SK-MEL-5 (cell line): ENCODE results near the gene ZNF311. TPM values are rescaled to one million over a fixed set of nuclear protein-coding genes. Genes with fewer than 3 reads are reported as not detected.

Experiments
- DNase-seq: peaks from one replicate; pipeline ENCODE4 v3.0.0-alpha.2; 2016; ENCODE audit warnings: low read depth, low spot score
- in situ Hi-C: cut with HindIII; loops from 2 replicates; pipeline ENCODE4 v1.10.0; 2016; ENCODE audit warnings: low sequenced_read_pairs, high pct_unique_total_duplicates, low pct_unique_long_range_greater_than_20kb
- polyA plus RNA-seq, 2 experiments: library from polyadenylated mRNA; depleted of rRNA; stranded (reverse); fragments of >200 nt; gene quantifications; 2 replicates each; pipeline ENCODE4 v1.2.3, GENCODE V29; 2015
- total RNA-seq: library from RNA; depleted of rRNA; stranded (reverse); fragments of >200 nt; shearing (Covaris generic); gene quantifications from 2 replicates; pipeline ENCODE4 v1.2.3, GENCODE V29; 2014; rRNA removed

ZNF311 gene
- not detected in 2 replicates for total RNA-seq
- not detected in 2 replicates for polyA plus RNA-seq (2015; cell fraction: cytosol; rRNA removed)
- not detected in 2 replicates for polyA plus RNA-seq (2015; cell fraction: nucleus; rRNA removed)

- no peak for DNase-seq
Observed at GRCh38 chr6:29005183-29005885, at the start of gene ZNF311. Gene ZNF311 (minus strand): TSS chr6:29005315. CDS start chr6:29003954, 1,361 bp downstream.

GRCh38 chr6:29051680-29052079 is 46.6 kb upstream of the ZNF311 start:
- no peak for DNase-seq
- in situ Hi-C loops, result no loop called here

More at GRCh38 chr6:29005183-29005885, at the start of gene ZNF311:
- in situ Hi-C loops, result no loop called here

- DNase-seq, result no peak
- in situ Hi-C loops, result no loop called here
Observed at GRCh38 chr6:29045075-29045474, 40.0 kb upstream of the ZNF311 start, which contains the start of gene OR2W1. Gene OR2W1 (minus strand): TSS chr6:29045175. CDS start chr6:29045175, 0 bp downstream.

DNA sequence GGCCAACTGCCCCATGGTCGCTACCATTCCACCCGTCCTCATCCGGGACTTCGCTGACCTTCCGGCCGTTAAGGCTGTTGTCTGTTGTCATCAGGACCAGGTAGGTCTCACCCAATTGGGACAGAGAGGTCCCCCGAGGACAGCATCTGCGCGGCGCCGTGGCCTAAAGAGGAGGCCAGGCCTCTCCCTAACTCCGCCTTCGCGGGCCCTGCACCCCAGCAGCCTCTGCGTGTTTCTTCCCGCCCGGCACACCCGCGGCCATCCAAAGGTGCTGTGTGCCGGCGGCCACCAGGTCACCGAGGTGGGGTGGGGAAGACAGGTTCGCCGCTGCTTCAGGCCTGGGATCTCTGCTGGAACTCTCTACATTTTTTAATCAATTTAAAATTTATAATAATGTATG is 30.8 kb upstream of the ZNF311 start:
- in situ Hi-C loops, result no loop called here
- no peak for DNase-seq

DNA sequence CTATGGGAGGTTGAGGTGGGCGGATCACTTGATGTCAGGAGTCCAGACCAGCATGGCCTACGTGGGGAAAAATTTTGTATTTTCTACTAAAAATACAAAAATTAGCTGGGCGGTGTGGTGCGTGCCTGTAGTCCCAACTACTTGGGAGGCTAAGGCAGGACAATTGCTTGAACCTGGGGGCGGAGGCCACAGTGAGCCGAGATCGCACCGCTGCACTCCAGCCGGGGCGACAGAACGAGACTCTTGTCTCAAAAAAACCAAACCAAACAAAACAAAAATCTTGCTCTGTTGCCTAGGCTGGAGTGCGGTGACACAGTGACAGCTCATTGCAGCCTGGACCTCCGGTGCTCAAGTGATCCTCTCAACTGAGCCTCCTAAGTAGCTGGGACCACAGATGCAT is 23.7 kb upstream of the ZNF311 start:
- in situ Hi-C loops, result no loop called here
- no peak for DNase-seq

- no peak for DNase-seq
- in situ Hi-C loops, result no loop called here
Observed at GRCh38 chr6:29025927-29026585, 20.9 kb upstream of the ZNF311 start.

GRCh38 chr6:29021434-29021833 is 16.3 kb upstream of the ZNF311 start:
- DNase-seq, result no peak
- in situ Hi-C loops, result no loop called here

- in situ Hi-C loops, result no loop called here
Observed at GRCh38 chr6:29019629-29020028, 14.5 kb upstream of the ZNF311 start.

GRCh38 chr6:29017428-29017802 is 12.3 kb upstream of the ZNF311 start:
- in situ Hi-C loops, result no loop called here
- DNase-seq, result no peak

More at GRCh38 chr6:29019629-29020028, 14.5 kb upstream of the ZNF311 start:
- DNase-seq, result no peak

DNA sequence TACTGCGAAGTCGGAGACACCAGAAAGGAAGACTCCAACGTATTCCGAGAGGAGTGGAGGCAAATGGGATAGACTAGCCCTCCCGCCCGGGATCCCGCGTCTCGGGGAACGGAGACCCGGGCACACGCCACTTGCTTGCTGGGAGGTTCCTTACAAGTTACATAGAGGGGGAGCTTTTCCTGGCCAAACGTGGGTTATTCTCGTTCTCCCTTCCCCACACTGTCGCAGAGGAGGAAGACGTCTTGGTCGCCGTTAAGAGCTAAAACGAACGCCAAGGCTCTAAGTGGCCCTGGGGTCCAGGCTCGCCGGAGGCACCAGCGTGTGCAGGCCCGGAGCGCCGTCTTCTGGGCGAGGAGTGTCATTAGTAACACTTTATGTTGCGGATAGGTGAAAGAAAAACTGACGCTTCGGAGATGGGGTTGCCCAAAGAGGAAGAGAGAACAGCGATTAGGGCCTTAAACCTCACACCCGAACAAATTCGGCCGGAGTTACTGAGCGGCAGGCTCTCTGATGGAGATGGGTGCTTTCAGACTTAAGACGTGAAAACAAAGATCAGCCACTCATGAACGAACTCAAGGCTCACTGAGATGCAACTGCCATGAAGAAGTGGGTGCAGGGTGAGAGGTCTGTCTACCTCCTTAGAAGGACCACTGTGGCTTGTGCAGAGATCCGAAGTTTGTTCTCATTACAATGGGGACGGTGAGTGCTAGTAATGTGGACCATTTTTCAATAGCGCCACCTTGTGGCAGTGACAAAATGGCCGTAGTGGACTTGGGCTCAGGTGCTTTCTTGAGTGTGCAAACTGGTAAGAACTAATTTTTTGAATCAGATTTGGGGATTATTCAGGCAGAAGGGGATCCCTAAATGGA is 11.7 kb upstream of the ZNF311 start:
- in situ Hi-C loops, result no loop called here
- DNase-seq, result peak; percentile 80

- in situ Hi-C loops, result no loop called here
- no peak for DNase-seq
Observed at GRCh38 chr6:29014729-29015608, 9.9 kb upstream of the ZNF311 start.

- in situ Hi-C loops, result no loop called here
- peak; percentile 69 for DNase-seq
Observed at GRCh38 chr6:29011276-29011734, 6.2 kb upstream of the ZNF311 start.

DNA sequence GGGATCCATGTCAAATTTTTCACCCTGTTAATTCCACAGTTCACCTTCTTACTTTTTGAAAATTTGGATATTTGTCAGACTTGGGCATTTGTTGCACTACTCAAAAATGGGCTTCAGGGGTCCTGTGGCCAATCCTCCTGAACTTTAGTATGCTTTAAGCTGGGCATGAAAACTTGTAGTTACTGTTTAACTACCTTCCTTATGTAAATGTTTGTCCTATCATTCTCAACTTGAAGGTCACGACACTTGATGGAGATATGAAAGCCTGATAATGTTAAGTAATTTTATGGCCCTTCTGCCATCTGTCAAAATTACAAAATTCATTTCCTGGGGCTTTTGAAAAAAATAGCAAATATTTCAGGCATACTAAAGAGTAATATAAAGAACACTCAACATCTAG is 4.2 kb upstream of the ZNF311 start:
- in situ Hi-C loops, result no loop called here
- DNase-seq, result no peak

DNA sequence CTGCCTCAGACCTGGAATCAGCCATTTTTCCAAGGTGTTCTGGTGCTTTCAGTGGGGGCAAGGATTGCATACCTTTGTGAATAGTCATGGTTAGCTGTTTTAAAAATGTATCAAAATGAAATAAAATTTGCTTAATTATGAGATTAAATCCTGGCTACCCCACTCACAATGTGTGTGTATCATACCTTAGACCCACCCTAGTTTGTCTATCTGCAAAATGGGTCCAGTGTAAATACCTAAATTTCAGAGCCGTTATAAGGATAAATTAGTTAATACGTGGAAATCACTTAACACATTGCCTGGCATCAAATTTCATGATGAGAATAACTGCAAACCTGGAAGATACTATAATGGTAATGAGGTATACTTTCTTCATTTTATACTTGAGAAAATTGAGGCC is 3.0 kb upstream of the ZNF311 start:
- in situ Hi-C loops, result no loop called here
- DNase-seq, result no peak

GRCh38 chr6:28996844-28997510 is 8.1 kb downstream of the ZNF311 start:
- no peak for DNase-seq
- in situ Hi-C loops, result no loop called here

DNA sequence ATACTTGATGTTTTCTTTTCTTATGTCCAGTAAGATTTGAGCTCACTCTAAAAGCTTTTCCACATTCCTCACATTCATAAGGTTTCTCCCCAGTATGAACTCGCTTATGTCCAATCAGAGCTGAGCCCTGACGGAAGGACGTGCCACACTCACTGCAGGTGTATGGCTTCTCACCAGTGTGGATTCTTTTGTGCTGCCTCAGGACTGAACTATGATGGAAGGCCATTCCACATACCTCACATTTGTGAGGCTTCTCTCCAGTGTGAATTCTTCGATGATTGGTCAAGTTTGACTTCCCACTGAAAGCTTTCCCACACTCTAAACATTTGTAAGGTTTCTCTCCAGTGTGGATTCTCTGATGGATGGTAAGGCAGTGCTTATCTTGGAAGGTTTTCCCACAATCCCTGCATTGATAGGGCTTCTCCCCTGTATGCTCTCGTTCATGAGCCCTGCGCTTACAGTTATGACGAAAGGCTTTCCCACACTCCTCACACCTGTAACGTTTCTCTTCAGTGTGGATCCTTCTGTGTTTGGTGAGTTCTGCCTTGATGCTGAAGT is 9.9 kb downstream of the ZNF311 start:
- in situ Hi-C loops, result no loop called here
- DNase-seq, result no peak
